K562 (cell line): ENCODE measurements around the gene NUP205. TPM values are rescaled to one million over a fixed set of nuclear protein-coding genes. Genes with fewer than 3 reads are reported as not detected.

Source experiments
- ATAC-seq: fragments of 200-7000 bp; cut with Tn5 transposase; 3 replicates; pipeline ENCODE4 v1.9.1; 2020; ENCODE audit warnings: moderate library complexity
- BruUV-seq: library from RNA; stranded (reverse); fragments of 400-500 nt; replicated peaks from 2 replicates; lab custom pipeline; 2021; lab: Mats Ljungman, UMichigan
- CTCF ChIA-PET: fragments of 300-600 bp; formaldehyde crosslinking; extraction: SDS; loops from one replicate; lab custom pipeline; 2021; ENCODE audit warnings: low intra/inter-chr PET ratio; lab: Yijun Ruan, JAX
- POLR2A ChIA-PET: fragments of 300-600, 350-650 bp; sonication (Branson Sonifier 250); formaldehyde crosslinking; extraction: SDS; loops from one replicate; lab custom pipeline; 2021; ENCODE audit warnings: antibody characterized with exemption, inconsistent platforms; lab: Yijun Ruan, JAX
- DNase-seq, 4 experiments: peaks; one replicate each; pipeline versions ENCODE4 v3.0.0 to v3.0.0-alpha.2; 2011 to 2018; ENCODE audit warnings: low spot score in 3 of 4, mixed read lengths in 3 of 4; ENCODE audit errors: extremely low read depth in 1 of 4
- FAIRE-seq: peaks from 2 replicates; lab custom pipeline; 2011; peaks lifted over from hg19 to GRCh38; lab: Jason Lieb, UNC
- H2AFZ ChIP-seq: 2 replicates; pipeline ENCODE4 v1.6.0; 2011; ENCODE audit warnings: low read depth, low read length, control low read depth, inconsistent platforms
- H3K27ac ChIP-seq: fragments of 200-600 bp; 3 replicates; pipeline ENCODE4 v1.8.0; 2011; ENCODE audit warnings: low read depth, mild to moderate bottlenecking, control low read depth, inconsistent platforms, low read length, moderate library complexity, mixed read lengths; ENCODE audit errors: extremely low read depth
- H3K27me3 ChIP-seq, 2 experiments: fragments of 300-600 bp in 1 of 2; 2 replicates in 1 of 2; 3 replicates in 1 of 2; pipeline versions ENCODE4 v1.6.0 to v1.8.0; 2011; ENCODE audit warnings: inconsistent platforms in 2 of 2, low read length in 2 of 2, mild to moderate bottlenecking in 1 of 2, mixed read lengths in 1 of 2, moderate library complexity in 1 of 2; ENCODE audit not compliant: control insufficient read depth in 2 of 2, insufficient read depth in 2 of 2
- H3K36me3 ChIP-seq: fragments of 300-600 bp; 3 replicates; pipeline ENCODE4 v1.8.0; 2011; ENCODE audit warnings: mild to moderate bottlenecking, low read length, inconsistent platforms; ENCODE audit not compliant: control insufficient read depth, insufficient read depth
- H3K4me1 ChIP-seq, 2 experiments: fragments of 200-600 bp in 1 of 2; replicated peaks in 1 of 2; 2 replicates in 1 of 2; 3 replicates in 1 of 2; pipeline versions ENCODE4 v1.5.1 to v1.8.0; 2011; ENCODE audit warnings: inconsistent platforms in 2 of 2, low read length in 2 of 2, mild to moderate bottlenecking in 1 of 2, mixed read lengths in 1 of 2, moderate library complexity in 1 of 2; ENCODE audit not compliant: control insufficient read depth in 2 of 2, insufficient read depth in 2 of 2
- H3K4me2 ChIP-seq: 2 replicates; pipeline ENCODE4 v1.6.1; 2011; ENCODE audit warnings: low read length, control low read depth, inconsistent platforms, mixed read lengths; ENCODE audit not compliant: insufficient read depth
- H3K4me3 ChIP-seq: fragments of 200-600 bp; sonication (generic), shearing (Covaris generic); 2 replicates; pipeline ENCODE4 v1.5.1; 2016; ENCODE audit warnings: control low read depth, inconsistent platforms
- H3K79me2 ChIP-seq: fragments of 200-600 bp; 3 replicates; pipeline ENCODE4 v1.8.0; 2011; ENCODE audit warnings: low read length, inconsistent platforms; ENCODE audit not compliant: control insufficient read depth, insufficient read depth
- H3K9ac ChIP-seq, 2 experiments: 2 replicates each; pipeline versions ENCODE4 v1.6.0 to v1.6.1; 2011; ENCODE audit warnings: low read depth in 2 of 2, low read length in 2 of 2, control low read depth in 1 of 2, inconsistent platforms in 1 of 2, mild to moderate bottlenecking in 1 of 2, mixed read lengths in 1 of 2; ENCODE audit not compliant: insufficient read depth in 1 of 2
- H3K9me1 ChIP-seq: one replicate; pipeline ENCODE4 v1.6.0; 2011; ENCODE audit warnings: inconsistent platforms, mild to moderate bottlenecking, low read length, moderate library complexity; ENCODE audit not compliant: control insufficient read depth, insufficient read depth
- H3K9me3 ChIP-seq: replicated peaks from 2 replicates; pipeline ENCODE4 v1.5.1; 2011; ENCODE audit warnings: low read depth, low read length, inconsistent platforms; ENCODE audit not compliant: control insufficient read depth, insufficient read depth
- H4K20me1 ChIP-seq: replicated peaks from 2 replicates; pipeline ENCODE4 v1.6.1; 2011; ENCODE audit warnings: low read length, inconsistent platforms, mixed read lengths; ENCODE audit not compliant: control insufficient read depth, insufficient read depth
- ARID2 ChIP-seq: fragments of 450-650 bp; IDR thresholded peaks from 2 replicates; pipeline ENCODE4 v1.6.1; 2017; ENCODE audit warnings: antibody characterized with exemption, mild to moderate bottlenecking
- EZH2 ChIP-seq: IDR thresholded peaks from 2 replicates; pipeline ENCODE4 v1.6.1; 2012; ENCODE audit warnings: low read depth, mild to moderate bottlenecking, inconsistent platforms, low read length, borderline replicate concordance
- IFI16 ChIP-seq: fragments of 250-450 bp; sonication (Bioruptor Pico); IDR thresholded peaks from 2 replicates; pipeline ENCODE4 v2.1.2; 2022; ENCODE audit warnings: mild to moderate bottlenecking, inconsistent platforms
- NFRKB ChIP-seq: fragments of 450-650 bp; IDR thresholded peaks from 2 replicates; pipeline ENCODE4 v1.6.1; 2016; ENCODE audit warnings: low read depth
- OTX1 ChIP-seq: fragments of 450-650 bp; formaldehyde crosslinking; IDR thresholded peaks from 2 replicates; pipeline ENCODE4 v1.4.0; 2022; ENCODE audit warnings: mild to moderate bottlenecking
- SRSF3 ChIP-seq: fragments of 200-400 bp; formaldehyde crosslinking; IDR thresholded peaks from 2 replicates; pipeline ENCODE4 v1.6.1; 2016; ENCODE audit warnings: mild to moderate bottlenecking, low read length, moderate library complexity; ENCODE audit not compliant: insufficient read depth
- ZNF232 ChIP-seq: sonication (generic); formaldehyde crosslinking; IDR thresholded peaks from 2 replicates; pipeline ENCODE4 v1.8.0; 2022; ENCODE audit warnings: mild to moderate bottlenecking, missing genetic modification reagents
- ZNF444 ChIP-seq: fragments of 250-450 bp; sonication (Bioruptor Pico); IDR thresholded peaks from 2 replicates; pipeline ENCODE4 v1.4.0; 2020; ENCODE audit warnings: mild to moderate bottlenecking, moderate library complexity
- ZNF79 ChIP-seq: fragments of 250-450 bp; sonication (Bioruptor Pico); IDR thresholded peaks from 2 replicates; pipeline ENCODE4 v1.4.0; 2020; ENCODE audit warnings: low read depth, mild to moderate bottlenecking, moderate library complexity
- WGBS: fragments of 100-300 bp; shearing (Covaris generic); methylation state at CpG from one replicate; pipeline ENCODE4 v1.1.6; 2016; ENCODE audit warnings: low coverage, mixed read lengths; ENCODE audit not compliant: insufficient coverage; ENCODE audit errors: missing lambda C conversion rate; 5-methylcytosine and 5-hydroxymethylcytosine counted together
- in situ Hi-C: fragments of 300-500 bp; cut with MboI; formaldehyde crosslinking; loops from 4 replicates; pipeline ENCODE4 v1.15.0; 2018; ENCODE audit warnings: inconsistent platforms, mixed read lengths
- intact Hi-C: fragments of 100-400 bp; cut with micrococcal nuclease; formaldehyde crosslinking; loops from 2 replicates; pipeline ENCODE4 v1.14.2; 2022
- polyA plus RNA-seq, 8 experiments: library from polyadenylated mRNA; depleted of rRNA in 4 of 8; stranded (reverse) in 5 of 8; unstranded in 3 of 8; fragments of >200 nt; fragmentation: Nextera tagmentation in 2 of 8; fragmentation: Illumina TruSeq in 1 of 8; extraction: Ambion mirVana in 2 of 8; extraction: Trizol in 1 of 8; gene quantifications; 2 replicates each; pipeline versions ENCODE4 v1.2.1 to v1.2.3, GENCODE V29; 2011 to 2014; ENCODE audit warnings: inconsistent platforms in 1 of 8, missing spikeins in 1 of 8
- total RNA-seq, 7 experiments: library from RNA; depleted of rRNA in 6 of 7; stranded (reverse); fragments of >200 nt in 6 of 7; fragmentation: Illumina TruSeq in 2 of 7; extraction: Trizol in 2 of 7; gene quantifications; 2 replicates each; pipeline versions ENCODE4 v1.2.1 to v1.2.3, GENCODE V29; 2011 to 2021; ENCODE audit warnings: low replicate concordance in 1 of 7

Gene NUP205
- total and polyA plus RNA-seq, 9 of the 15 experiments (the other 6 are each of a cell fraction or from before 2014, with no cell fraction given), result 101 to 282 (median 193) TPM

DNA sequence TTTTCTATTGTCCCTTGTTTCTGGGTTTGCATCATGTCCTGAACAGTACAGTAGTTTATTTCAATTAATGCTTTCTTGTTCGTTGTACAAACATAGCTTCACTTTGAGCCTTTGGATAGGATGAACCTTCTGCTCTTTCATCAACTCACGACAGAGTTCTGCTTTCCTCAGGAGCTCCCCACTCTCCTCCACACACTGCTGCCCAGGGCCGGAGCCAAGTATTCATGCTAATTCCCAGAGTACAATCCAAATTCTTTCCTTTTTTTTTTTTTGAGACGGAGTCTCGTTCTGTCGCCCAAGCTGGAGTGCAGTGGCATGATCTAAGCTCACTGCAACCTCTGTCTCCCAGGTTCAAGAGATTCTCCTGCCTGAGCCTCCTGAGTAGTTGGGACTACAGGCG lies 7.5 kb upstream of the NUP205 start:
- in situ Hi-C loops, result no loop called here
- FAIRE-seq (no peak), ATAC-seq (peak; percentile 46; the same call in 2 of the 3 replicates), DNase-seq (no peak)
- ChIA-PET CTCF (no interaction called here), POLR2A (no interaction called here)
- no peaks in the 10 kb centered on the region for H3K27me3 ChIP-seq
- WGBS, result 20% methylated on average over 6 of the region's 7 CpGs
- H3K4me3 ChIP-seq, result no peak overlapping the region
- H3K9me1 ChIP-seq, result no peaks in the 10 kb centered on the region
- H4K20me1 ChIP-seq, result no peaks in the 10 kb centered on the region
- H3K27ac ChIP-seq, result no peak overlapping the region
- no peaks in the 10 kb centered on the region for H3K79me2 ChIP-seq
- no peaks in the 10 kb centered on the region for H3K9me3 ChIP-seq
- no peaks in the 10 kb centered on the region for H3K36me3 ChIP-seq
- BruUV-seq, result no TSS peak
- H3K9ac ChIP-seq, result no peak overlapping the region
- no peak overlapping the region for H3K4me2 ChIP-seq
- intact Hi-C loops, result no loop called here
- no peaks in the 10 kb centered on the region for H3K4me1 ChIP-seq
- no peak for TF ChIP-seq ZNF232 (CRISPR knock-in tag)
- TF ChIP-seq ZNF444 (CRISPR knock-in tag), result no peak
- no peak for TF ChIP-seq ZNF79 (CRISPR knock-in tag)
- TF ChIP-seq OTX1, result no peak
- TF ChIP-seq SRSF3, result no peak
- no peak for TF ChIP-seq NFRKB
- no peak for TF ChIP-seq EZH2
- no peak for TF ChIP-seq IFI16 (CRISPR knock-in tag)
- no peak for TF ChIP-seq ARID2
- peak overlapping the region; percentile 46; the same call in 1 of the 2 replicates for H2AFZ ChIP-seq
